Jurkat, Clone E6-1 (cell line): ENCODE results near the gene LRRC56.

Source experiments
- DNase-seq: peaks from one replicate; pipeline ENCODE4 v3.0.0-alpha.2; 2011; ENCODE audit warnings: low read depth, low spot score
- H3K4me3 ChIP-seq: 2 replicates; pipeline ENCODE4 v1.5.1; 2011; ENCODE audit warnings: mild to moderate bottlenecking, low read length, control low read depth, moderate library complexity

Gene LRRC56

GRCh38 chr11:518463-519202 lies 18.7 kb upstream of the LRRC56 start:
- no peak overlapping the region for H3K4me3 ChIP-seq
- peak; percentile 56 for DNase-seq

- no peak overlapping the region for H3K4me3 ChIP-seq
- no peak for DNase-seq
Observed at GRCh38 chr11:520428-521176, 16.7 kb upstream of the LRRC56 start.

GRCh38 chr11:521177-521688 lies 16.1 kb upstream of the LRRC56 start:
- no peak for DNase-seq

DNA sequence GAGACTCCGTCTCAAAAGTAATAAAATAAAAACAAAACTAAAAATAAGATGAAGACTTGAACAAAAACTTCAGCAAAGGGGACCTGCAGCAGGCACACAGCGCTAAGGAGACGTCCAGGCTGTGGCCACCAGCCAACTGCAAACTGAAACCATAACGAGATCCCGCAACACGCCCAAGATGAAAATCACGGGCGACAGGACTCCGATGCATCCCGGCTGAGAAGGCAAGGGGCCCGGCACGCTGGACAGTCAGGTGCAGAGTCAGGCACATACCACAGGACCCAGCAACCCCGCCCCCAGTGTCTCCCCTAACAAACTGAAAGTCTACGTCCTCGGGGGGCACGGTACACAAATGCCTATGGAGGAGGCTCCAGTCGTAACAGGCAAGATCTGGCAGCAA lies 11.1 kb upstream of the LRRC56 start:
- no peak overlapping the region for H3K4me3 ChIP-seq

More at GRCh38 chr11:521177-521688, 16.1 kb upstream of the LRRC56 start:
- H3K4me3 ChIP-seq: no peak overlapping the region

GRCh38 chr11:528166-528814 lies 9.0 kb upstream of the LRRC56 start:
- H3K4me3 ChIP-seq: no peak overlapping the region
- no peak for DNase-seq

More for the DNA sequence above, 11.1 kb upstream of the LRRC56 start:
- no peak for DNase-seq

- no peak overlapping the region for H3K4me3 ChIP-seq
- no peak for DNase-seq
Observed at GRCh38 chr11:528815-529727, 8.3 kb upstream of the LRRC56 start.

- no peak overlapping the region for H3K4me3 ChIP-seq
- DNase-seq: no peak
Observed at GRCh38 chr11:529728-530411, 7.5 kb upstream of the LRRC56 start.

DNA sequence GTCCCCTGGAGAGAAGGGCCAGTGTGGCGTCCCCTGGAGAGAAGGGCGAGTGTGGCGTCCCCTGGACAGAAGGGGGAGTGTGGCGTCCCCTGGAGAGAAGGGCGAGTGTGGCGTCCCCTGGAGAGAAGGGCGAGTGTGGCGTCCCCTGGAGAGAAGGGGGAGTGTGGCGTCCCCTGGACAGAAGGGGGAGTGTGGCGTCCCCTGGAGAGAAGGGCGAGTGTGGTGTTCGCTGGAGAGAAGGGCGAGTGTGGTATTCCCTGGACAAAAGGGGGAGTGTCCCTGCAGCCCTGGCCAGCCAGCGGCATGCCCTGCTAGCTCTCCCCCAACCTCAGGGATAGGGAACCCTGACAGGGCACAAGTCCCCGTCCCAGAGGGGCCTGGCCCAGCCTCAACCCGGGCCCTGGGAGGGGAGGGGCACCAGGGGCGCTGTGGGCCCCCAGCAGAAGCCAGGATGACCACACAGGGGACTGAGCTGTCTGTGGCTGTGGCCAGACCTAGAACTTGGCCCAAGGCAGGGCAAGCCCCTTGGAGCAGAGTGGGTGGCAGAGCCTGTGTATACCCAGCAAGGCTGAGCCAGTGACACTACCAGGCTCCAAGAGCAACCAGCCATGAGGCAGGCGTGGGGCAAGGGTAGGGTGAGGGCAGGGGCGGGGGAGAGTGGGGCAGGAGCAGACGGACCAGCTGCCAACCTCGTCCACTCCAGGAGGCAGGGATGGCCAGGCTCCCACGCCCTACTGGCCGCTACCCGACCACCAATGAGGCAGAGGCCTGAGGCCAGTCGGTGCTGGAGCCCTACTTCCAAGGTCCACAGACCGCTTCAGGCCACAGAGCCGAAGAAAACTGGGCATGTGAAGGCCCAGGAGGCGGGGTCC lies 6.1 kb upstream of the LRRC56 start:
- no peak for DNase-seq
- no peak overlapping the region for H3K4me3 ChIP-seq

- DNase-seq: no peak
- no peak overlapping the region for H3K4me3 ChIP-seq
Observed at GRCh38 chr11:531919-532526, 5.3 kb upstream of the LRRC56 start.

DNA sequence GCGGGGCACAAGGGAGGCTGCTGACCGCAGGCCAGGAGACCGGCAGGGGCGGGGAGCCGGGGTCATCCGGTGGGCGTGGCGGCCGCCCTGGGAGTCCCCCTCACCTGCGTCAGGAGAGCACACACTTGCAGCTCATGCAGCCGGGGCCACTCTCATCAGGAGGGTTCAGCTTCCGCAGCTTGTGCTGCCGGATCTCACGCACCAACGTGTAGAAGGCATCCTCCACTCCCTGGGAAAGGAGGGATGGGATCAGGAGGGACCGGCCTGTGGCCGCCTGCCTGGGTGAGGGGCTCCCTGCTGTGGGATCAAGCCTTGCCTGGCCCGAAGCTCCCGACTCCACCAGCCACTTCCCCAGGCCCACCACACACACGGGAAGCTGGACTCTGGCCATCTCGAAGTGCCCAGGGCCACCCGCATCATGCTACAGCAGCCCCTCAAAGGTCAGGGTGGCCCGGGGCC lies 4.8 kb upstream of the LRRC56 start:
- no peak overlapping the region for H3K4me3 ChIP-seq
- no peak for DNase-seq

DNA sequence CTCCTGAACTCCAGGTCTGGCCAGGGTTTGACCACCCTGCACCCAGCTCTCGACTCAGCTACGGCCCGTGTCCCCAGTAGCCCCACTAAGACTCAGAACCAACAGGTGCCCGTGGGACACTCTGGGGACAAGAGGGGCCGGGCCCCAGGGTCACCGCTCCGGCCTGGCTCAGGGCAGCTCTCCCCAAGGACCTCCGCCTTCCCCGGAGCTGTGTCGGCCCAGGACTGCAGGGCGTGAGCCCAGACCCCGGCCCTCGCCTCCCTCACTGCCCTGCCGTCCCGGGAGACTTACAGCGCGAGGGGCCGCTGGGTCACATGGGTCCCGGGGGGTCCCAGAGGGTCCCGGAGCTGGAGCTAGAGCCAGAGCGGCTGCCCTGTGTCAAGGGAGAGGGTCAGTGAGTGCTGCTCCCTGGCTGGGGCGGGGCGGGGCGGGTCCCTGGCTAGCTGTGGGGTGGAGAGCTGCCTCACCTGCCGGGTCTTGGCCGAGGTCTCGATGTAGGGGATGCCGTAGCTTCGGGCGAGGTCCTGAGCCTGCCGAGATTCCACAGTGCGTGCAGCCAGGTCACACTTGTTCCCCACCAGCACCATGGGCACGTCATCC lies 4.2 kb upstream of the LRRC56 start:
- no peak for DNase-seq
- H3K4me3 ChIP-seq: no peak overlapping the region

DNA sequence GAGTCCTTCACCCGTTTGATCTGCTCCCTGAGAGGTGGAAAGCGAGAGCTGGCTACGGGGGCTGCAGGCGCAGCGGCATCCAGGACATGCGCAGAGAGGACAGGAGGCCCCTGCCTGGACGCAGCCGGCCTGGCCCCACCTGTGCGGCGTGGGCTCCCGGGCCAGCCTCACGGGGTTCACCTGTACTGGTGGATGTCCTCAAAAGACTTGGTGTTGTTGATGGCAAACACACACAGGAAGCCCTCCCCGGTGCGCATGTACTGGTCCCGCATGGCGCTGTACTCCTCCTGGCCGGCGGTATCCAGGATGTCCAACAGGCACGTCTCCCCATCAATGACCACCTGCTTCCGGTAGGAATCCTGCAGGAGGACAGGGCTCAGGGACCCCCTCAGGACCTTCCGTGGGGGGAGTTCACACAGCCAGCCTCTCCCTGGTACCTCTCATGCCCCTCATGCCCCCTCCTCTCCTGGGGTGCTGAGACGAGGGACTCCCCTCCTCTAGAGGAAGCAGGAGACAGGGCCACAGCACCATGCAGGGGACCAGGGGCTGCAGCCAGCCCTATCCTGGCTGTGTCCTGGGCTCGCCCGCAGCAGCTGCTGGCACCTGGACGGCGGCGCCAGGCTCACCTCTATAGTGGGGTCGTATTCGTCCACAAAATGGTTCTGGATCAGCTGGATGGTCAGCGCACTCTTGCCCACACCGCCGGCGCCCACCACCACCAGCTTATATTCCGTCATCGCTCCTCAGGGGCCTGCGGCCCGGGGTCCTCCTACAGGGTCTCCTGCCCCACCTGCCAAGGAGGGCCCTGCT lies 3.5 kb upstream of the LRRC56 start:
- H3K4me3 ChIP-seq: peak overlapping the region; percentile 70; the same call in 1 of the 2 replicates
- DNase-seq: no peak

DNA sequence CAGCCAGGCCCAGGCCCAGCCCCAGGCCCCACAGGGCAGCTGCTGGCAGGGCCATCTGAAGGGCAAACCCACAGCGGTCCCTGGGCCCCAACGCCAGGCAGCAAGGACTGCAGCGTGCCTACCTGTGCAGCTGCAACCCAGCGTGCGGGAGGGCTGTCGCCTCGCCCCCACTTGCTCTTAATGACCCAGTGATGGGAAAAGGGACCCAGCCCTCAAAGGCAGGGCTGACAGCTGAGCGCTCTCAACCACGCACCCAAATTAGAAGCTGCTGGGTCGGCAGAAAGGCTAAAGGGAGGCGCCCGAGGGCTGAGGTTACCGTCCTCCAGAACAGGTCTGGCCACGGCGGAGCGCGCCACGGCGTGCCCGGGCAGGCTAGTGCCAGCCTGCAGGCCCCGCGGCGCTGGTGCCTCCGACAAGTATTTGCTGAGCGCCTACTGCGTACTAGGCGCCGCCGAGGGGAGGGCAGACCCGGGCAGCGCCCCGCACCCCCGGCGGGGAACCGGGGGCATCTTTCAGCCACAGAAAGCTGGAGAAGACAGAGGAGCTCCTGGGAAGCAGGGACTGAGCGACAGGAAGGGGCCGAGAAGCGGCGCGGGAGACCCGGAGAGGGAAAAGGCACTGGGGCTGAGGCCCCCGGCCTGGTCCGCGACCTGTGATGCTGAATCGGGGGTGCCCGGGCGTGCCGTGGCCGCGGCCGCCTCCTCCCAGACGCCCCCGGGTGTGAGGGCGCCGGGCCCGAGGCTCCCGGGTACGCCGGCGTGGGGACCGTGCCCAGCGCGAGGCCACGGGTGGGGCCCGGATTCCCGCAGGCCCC lies 2.7 kb upstream of the LRRC56 start:
- DNase-seq: no peak
- peak overlapping the region; percentile 70 for H3K4me3 ChIP-seq

DNA sequence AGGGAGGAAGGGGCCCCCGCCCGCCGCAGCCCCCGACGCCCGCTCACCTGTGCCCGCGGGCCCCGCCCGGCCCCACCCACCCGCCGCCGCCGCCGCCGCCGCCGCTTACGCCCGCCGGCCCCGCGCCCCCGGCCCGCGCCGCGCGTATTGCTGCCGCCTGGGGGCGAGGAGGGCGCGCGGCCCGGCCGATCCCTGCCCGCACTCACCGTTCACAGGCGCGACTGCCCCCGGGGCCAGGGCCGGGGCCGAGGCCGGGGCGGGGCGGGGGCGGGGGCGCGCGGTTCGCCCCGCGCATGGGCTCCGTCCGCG lies 2.2 kb upstream of the LRRC56 start:
- no peak for DNase-seq
- H3K4me3 ChIP-seq: peak overlapping the region; percentile 70
